G401 (cell line): Measurements from ENCODE around the gene FMN1. TPM values are rescaled to one million over a fixed set of nuclear protein-coding genes. Genes with fewer than 3 reads are reported as not detected.
"Not testable (repeated sequence)": the region's sequence is repeated elsewhere in the genome, so short reads cannot be mapped to it uniquely, and the experiment has no call there.

Experiments
- DNase-seq: peaks from one replicate; pipeline ENCODE4 v3.0.0-alpha.2; 2015; ENCODE audit warnings: low spot score
- in situ Hi-C: cut with HindIII; loops from 2 replicates; pipeline ENCODE4 v1.10.0; 2016; ENCODE audit warnings: low sequenced_read_pairs, mixed read lengths
- total RNA-seq: library from RNA; depleted of rRNA; stranded (reverse); fragments of >200 nt; shearing (Covaris generic); gene quantifications from 2 replicates; pipeline ENCODE4 v1.2.3, GENCODE V29; 2014

Gene FMN1
- total RNA-seq, 1 experiment from 2014 or later: not detected

DNA sequence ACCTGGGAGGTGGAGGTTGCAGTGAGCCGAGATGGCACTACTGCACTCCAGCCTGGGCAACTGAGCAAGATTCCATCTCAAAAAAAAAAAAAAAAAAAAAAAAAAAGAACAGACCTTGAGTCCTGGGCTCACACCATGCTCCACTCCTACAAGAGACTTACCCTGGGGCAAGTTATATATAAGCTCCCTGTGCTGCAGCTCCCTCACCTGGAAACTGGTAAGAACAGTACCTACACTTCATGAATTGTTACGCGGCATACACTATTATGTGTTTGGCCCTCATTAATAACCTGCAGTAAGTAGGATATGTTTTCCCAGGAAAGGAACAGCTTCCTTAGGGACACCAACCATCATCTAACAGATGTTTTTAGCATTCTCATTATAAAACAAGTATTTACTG is 119.6 kb downstream of the FMN1 start:
- in situ Hi-C loops: no loop called here
- DNase-seq: no peak

DNA sequence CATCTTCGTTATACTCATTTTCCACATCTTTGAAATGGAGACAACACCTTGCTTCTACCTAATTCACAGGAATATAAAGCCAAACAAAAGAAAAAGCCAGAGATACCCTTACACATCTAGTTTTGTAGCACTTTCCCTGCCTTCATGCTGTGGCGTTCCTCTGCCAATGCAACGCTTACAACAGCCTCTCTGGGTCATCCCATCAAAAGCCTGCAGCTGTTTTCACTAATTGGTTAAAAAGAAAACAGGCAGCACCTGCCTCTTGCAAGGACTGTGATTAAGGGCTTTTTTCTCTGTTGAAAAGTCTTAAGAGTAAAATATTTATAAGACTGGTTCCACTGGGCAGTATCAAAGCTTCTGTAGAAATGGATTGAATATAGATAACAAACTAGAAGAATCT is 120.3 kb downstream of the FMN1 start:
- in situ Hi-C loops: no loop called here
- no peak for DNase-seq

DNA sequence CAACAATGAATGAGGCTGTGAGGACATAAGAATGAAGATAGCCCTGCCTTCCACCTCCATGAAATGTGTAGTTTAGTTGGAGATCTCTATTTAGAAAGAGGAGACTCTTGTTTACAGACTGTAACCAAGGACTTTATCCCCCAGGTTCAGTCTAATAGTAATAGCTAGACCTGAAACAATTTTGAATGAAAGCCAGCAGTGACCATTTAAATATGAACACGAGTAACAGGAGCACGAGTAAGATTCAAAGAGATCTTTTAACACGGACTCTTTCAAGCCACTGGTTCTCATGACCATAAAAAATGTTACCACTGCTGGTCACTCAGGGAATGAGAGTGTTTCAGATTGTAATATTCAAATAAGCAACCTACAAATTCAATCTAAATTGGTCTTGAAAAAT is 123.1 kb downstream of the FMN1 start:
- DNase-seq: no peak

DNA sequence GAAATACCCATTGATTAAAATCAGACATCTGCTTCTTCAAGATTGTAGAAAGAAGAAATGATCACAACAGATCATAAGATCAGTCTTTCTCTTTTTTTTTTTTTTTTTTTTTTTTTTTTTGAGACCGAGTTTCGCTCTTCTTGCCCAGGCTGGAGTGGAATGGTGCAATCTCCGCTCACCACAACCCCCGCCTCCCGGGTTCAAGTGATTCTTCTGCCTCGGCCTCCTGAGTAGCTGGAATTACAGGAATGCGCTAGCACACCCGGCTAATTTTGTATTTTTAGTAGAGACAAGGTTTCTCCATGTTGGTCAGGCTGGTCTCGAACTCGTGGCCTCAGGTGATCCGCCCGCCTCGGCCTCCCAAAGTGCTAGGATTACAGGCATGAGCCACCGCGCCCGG is 124.6 kb downstream of the FMN1 start:
- in situ Hi-C loops, DNase-seq: not testable (repeated sequence)

More for the DNA sequence above, 123.1 kb downstream of the FMN1 start:
- in situ Hi-C loops: no loop called here

DNA sequence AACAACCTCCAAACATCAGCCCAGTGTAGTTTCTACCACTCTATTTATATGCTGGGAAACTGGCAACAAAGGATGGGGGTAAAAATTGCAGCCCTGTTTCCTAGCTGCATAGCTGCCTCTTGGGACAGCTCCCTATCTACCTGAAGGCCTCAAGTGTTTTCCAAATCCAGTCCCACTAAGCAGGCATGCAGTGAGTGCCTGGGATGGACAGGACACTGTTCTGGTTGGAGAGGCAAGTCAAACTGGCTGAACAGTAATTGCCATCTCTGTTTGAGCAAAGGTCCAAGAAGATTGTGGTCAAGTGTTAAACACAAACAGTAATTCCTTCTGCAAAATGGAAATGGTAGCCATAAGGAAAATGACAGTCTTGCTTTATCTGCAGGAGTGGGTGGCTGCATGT is 125.4 kb downstream of the FMN1 start:
- in situ Hi-C loops: no loop called here
- no peak for DNase-seq

DNA sequence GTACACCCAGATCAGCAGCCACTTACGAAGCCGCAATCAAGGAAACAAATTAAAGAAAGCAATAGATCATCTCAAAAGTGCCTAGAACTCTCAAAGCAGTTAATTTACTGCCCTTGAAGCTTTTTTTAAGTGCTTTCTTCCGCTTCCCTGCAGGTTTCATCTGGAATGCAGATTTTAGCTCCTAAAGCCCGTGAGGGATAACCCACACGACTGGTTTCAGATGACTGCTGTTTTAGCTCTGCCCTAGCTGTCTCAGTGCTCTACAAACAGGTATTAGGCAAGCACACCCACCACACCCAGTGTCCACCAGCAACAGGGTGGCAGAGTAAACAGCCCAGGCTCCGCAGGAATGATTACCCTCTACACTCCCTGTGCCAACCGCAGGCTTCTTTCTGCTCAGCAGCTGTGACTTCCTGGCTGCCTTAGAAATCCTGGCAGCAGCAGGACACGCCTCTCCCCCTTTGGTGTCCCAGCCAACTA is 126.0 kb downstream of the FMN1 start:
- in situ Hi-C loops: no loop called here
- DNase-seq: no peak

DNA sequence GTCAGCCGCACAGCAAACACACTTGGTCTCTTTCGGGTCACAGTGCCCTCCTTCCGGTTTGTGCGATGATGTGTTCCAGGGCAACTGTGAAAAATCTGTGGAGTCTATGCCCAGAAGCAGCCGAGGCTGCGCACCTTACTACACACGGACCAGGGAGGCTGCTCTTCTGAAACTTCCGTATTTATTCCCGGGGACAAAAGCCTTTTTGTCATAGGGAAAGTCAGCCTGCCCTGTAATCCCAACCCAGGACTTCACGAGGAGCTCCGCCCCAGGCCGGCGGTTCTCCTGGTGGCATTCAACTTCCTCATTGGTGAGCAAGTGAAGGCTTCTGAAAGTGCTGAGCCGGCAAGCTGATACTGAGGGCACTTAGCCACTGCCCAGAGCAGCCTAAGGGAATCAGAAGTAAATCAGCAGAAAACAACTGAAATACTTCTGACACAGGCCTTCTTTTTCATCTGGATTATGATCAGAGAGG is 126.5 kb downstream of the FMN1 start:
- no peak for DNase-seq
- in situ Hi-C loops: no loop called here

DNA sequence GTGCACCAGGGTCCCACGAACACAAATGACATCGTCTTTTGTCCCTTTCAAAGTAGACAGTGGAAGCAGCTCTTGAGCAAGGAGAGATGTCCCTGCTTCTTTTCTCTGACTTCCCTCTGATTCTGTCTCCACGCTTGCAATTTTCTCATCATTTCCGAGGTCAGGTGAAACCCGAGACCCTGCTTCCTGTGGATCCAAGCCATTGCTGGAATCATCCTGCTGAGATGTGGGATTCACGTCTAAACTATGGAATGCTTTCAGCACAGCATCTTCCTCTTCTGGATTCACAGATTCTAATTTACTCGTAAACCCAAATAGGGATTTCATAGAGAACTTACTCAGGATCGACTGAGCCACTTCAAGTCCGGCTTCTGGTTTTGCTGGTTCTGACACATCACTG is 127.1 kb downstream of the FMN1 start:
- no peak for DNase-seq
- in situ Hi-C loops: no loop called here

DNA sequence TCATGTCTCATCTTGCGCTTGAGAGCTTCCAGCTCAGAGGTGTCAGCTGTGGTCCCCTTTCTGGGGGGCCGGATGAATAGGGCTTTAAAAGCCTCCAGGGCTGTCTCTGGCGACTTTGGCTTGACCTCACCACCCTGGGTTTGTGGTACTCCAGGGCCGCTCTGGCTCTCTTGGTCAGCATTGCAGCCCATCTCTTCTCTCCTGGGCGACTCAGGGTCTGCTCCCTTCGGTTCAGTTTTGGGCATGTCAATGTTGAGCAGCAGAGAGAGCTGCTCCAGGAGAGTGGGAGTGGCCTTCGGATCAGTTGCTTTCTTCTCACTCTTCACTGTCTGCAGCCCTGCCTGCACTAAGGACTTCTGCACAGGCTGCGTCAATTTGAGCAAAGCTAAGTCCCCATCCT is 127.9 kb downstream of the FMN1 start:
- DNase-seq: no peak
- in situ Hi-C loops: no loop called here

DNA sequence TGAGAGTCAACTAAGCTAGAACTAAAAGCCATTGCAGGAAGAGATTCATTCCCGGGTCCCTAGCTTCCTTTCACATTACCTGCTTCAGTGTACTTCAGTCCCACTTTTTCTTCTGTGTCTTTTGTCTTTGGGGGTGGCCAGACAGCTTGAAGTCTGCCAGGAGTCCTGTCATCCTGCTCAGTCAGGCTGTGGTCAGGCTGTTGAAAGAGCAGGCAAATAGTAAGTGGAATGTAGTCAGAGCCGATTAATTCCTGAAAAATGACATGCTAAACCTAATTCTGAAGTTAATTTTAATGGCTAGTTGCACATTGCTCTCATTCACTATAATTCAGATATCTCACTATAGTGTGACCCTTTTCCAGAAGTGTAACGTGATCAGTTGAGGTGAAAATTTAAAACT is 129.6 kb downstream of the FMN1 start:
- no peak for DNase-seq
- in situ Hi-C loops: no loop called here

DNA sequence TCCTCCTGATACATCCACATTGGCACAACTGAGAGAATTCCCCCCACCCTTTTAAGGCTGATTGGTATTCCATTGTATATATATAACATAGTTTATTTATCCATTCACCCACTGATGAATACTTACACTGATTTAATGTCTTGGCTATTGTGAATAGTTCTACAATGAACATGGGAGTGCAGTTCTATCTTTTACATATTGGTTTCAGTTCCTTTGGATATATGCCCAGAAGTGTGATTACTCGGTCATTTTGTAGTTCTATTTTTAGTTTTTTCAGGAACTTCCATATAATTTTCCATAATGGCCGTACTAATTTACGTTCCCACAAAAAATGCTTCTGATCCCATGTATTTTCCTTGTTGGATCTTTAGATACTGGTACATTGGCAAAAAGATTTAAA is 135.3 kb downstream of the FMN1 start:
- in situ Hi-C loops: no loop called here
- DNase-seq: no peak

DNA sequence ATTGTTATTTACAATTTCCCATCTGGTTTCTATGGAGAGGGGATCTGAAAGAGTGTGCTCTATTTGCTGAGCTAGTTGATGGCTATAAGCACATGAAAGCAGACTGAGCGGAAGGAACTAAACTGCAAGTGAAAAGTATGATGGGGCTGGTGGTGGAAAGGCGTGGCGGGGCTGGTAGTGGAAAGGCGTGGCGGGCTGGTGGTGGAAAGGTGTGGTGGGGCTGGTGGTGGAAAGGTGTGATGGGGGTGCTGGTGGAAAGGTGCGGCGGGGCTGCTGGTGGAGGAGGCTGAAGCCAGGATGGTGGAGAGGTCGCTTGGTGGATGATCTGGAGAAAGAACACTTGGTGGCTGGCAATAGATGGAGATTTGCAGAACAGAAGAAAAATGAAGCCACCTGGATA is 136.7 kb downstream of the FMN1 start:
- DNase-seq: no peak
- in situ Hi-C loops: no loop called here

DNA sequence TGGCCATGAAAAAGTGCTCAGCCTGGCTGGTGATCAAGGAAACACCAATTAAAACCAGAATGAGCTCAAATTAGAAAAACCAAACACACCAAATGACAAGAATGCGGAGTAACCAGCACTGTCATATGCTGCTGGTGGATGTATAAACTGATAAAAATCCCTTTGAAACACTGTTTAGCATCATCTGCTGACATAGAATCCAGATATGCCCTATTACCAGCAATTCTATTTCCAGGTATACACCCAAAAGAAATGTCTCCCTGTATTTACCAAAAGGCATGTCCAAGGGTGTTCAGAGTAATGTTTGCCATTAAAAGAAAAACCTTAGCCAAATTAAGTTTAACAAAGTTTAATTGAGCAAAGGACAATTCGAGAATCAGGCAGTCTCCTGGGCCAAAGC is 138.6 kb downstream of the FMN1 start:
- in situ Hi-C loops: no loop called here
- no peak for DNase-seq

DNA sequence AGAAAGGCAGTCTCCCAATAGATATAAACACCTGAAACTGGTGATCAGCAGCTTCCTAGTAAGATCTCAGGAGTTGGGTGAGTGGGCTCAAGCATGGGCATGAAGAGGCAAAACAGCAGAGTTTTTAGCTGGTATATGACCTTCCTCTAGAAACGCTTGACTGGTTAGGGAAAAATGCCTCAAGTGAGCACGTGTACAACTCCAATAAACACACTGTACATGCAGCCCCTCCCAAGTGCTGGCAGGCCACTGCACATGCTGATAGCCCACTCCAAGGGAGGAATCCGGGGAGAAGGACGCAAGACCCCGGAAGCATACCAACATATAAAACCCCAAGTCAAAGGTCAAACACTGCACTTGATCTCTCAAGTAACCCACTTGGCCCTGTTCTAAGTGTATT is 143.0 kb downstream of the FMN1 start:
- DNase-seq: no peak
- in situ Hi-C loops: no loop called here

DNA sequence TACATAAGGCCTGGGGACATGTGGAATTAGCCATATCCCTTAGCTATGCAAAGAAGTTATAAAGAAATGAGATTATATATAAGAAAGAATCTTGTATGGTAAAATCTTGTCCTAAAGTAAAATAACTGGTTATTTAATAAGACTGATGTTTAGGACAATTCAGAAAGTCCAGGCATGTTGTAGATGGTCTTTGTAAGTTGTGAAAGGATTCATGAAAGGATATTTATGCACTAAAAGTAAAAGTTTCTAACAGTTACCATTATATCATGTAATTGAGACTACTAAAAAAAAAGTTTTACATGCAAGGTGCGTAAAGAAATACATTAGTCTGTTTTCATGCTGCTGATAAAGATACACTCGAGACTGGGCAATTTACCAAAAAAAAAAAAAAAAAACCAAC is 146.3 kb downstream of the FMN1 start:
- in situ Hi-C loops: no loop called here
- no peak for DNase-seq

DNA sequence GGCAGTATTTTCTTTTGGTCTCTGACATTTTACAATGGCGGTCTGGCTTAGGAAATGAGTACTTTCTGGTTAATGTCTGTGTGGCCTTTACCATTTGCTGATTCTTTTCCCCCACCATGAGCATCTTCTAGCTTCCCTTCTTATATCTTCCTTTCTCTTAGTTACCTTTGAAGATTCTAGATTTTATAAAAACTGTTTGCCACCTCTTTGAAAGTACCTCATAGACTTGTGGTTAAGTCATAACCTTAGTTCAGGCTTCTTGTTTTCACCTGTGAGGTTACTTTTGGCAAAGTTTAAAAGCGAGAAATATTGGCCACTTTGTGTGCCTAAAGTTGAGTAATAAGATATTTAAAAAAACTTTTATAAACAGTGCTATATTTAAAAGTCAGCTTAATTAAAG is 147.4 kb downstream of the FMN1 start:
- DNase-seq: no peak
- in situ Hi-C loops: no loop called here

DNA sequence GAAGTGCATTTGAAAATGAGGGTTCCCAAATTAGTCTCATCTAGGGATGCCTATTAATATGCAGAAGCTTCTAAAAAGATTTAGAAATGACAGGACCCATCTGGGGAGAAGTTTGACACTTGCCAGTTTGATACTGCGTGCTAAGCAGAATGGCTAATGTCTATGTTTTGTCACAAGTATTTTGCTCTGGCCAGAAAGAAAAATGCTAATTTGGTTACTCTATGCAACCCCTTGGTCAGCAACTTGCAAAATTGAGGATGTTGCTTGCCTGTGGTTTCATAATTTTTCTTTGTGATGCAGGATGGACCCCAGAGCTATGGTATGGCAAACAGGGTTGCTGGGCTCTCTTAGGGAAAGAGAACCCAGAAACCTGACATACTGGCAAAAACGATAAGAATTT is 148.2 kb downstream of the FMN1 start:
- in situ Hi-C loops: no loop called here
- no peak for DNase-seq

DNA sequence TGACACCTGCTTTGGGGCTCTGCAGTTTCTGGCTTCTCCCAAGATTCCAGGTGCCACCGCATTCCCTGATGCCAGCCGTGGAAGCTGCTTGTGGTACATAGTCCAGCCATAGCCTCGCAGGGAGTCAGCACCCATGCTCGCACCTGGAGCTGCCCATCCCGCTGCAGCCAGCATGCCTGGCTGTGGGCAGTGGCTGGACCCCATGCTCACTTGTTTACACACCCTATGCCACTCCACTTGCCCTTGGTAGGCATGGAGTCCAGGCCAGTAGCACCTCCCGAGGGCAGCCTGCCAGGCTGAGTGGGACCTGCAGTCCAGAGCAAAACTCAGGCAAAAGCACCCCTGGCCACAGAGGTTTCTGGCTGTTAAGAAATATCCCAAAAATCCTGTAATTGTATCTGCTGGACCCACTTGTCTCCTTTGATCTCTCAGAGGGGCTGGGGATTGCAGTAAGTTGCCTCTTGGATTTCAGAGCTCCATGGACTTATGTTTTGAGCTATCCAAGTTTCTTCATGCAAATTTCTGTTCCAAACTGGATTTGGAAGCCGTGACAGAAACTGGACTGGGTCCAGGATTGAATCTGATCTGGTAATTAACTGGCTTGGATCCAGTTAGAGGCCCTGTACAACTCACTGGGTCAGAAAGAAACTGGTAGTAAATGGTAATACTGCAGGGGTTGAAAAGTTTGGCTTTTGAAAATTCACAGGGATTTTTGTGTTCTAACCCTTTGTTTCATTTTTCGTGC is 149.3 kb downstream of the FMN1 start:
- no peak for DNase-seq
- in situ Hi-C loops: no loop called here

DNA sequence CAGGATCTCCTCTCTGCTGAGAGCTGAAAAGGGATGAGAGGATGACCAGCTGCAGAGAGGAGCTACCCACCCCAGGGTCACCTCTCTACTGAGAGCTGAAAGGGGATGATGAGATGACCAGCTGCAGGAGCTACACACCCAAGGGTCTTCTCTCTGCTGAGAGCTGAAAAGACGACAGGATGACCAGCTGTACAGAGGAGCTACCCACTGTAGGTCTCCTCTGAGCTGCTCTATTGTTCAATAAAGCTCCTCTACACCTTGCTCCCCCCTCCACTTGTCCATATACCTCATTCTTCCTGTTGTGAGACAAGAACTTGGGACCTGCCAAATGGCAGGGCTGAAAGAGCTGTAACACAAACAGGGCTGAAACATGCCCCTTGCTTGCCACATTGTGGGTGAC is 149.9 kb downstream of the FMN1 start:
- DNase-seq: no peak
- in situ Hi-C loops: no loop called here

DNA sequence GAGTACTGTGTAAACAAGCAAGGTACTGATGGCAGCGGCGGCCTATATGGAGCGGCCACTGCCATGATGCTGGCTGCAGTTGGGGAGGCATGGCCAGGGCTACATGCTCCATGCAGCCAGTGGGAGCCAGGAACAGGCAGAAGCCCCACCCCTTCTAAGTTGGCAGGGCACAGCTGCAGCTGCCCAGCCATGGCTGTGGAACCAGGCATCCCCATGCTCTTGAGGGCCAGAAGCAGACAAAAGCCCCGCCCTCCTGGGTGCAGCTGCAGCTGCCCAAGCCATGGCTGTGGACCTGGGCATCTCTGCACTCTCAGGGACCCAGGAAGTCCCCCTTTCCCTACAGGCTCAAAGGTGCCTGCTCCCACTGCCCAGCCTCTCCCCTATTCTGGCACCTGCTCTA is 150.9 kb downstream of the FMN1 start:
- no peak for DNase-seq
- in situ Hi-C loops: no loop called here

DNA sequence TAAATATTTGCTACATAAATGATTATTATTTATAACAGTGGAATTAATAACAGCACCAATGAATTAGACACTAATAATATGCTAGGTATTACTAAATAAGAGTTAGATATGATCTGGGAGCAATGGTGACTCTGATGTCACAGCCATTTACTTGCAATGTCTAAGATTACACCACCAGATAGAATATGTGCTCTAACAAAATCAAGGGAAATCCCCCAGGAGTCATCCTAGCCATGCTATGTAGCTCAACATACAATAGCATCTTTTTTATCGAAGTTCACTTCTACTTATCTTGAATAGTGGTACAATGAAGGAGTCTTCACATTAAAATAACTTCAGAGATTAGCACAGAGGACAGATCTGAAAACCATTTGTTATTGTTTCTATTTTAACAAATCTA is 154.0 kb downstream of the FMN1 start:
- no peak for DNase-seq
- in situ Hi-C loops: no loop called here
